ENCODE results near the gene ADGRL3. TPM values are rescaled to one million over a fixed set of nuclear protein-coding genes. Genes with fewer than 3 reads are reported as not detected.

The ADGRL3 gene
- total RNA-seq, 4 donors from 2014 or later, result 4.6 to 7.1 (median 6.3) TPM

- Histone ChIP-seq H3K4me1 (no peaks in the 10 kb centered on the region), H3K36me3 (no peaks in the 10 kb centered on the region), H3K27ac (replicated peaks in 1 of 4) (no peak overlapping the region), H3K9me3 (no peaks in the 10 kb centered on the region), H3K4me3 (no peak overlapping the region), H3K27me3 (no peaks in the 10 kb centered on the region)
- no peak for DNase-seq (ENCODE audit: extremely low spot score)
- TF ChIP-seq POLR2AphosphoS5 (IDR thresholded peaks at IDR 0.05) (no peak), EP300 (IDR thresholded peaks at IDR 0.05) (no peak), POLR2A (IDR thresholded peaks at IDR 0.05; ENCODE audit: low read depth) (no peak)
- TF ChIP-seq, protein P1, sequence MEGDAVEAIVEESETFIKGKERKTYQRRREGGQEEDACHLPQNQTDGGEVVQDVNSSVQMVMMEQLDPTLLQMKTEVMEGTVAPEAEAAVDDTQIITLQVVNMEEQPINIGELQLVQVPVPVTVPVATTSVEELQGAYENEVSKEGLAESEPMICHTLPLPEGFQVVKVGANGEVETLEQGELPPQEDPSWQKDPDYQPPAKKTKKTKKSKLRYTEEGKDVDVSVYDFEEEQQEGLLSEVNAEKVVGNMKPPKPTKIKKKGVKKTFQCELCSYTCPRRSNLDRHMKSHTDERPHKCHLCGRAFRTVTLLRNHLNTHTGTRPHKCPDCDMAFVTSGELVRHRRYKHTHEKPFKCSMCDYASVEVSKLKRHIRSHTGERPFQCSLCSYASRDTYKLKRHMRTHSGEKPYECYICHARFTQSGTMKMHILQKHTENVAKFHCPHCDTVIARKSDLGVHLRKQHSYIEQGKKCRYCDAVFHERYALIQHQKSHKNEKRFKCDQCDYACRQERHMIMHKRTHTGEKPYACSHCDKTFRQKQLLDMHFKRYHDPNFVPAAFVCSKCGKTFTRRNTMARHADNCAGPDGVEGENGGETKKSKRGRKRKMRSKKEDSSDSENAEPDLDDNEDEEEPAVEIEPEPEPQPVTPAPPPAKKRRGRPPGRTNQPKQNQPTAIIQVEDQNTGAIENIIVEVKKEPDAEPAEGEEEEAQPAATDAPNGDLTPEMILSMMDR (IDR thresholded peaks at IDR 0.05), result no peak
- WGBS, result 86% methylated on average over 2 of the region's 2 CpGs
- intact Hi-C loops (cut with DNase I), result no loop called here
These were observed 830.8 kb downstream of the ADGRL3 start for GRCh38 chr4:62030958-62031357.

DNA sequence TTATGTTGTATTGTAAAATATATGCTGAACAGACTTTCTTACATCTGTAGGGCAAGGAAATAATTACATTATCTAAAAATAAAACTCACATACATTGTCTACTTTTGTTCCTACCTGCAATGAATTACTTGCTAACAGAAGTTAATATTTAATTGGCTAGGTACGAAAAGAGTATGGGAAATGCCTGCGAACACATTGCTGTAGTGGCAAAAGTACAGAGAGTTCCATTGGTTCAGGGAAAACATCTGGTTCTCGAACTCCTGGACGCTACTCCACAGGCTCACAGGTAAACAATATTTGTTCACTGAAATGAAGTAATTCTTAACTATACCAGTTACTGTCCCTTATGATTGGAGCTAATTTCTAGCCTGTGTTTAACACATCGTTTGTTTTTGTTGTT is 837.4 kb downstream of the ADGRL3 start:
- H3K36me3 ChIP-seq, result no peaks in the 10 kb centered on the region
- TF ChIP-seq EP300 (IDR thresholded peaks at IDR 0.05), result no peak
- TF ChIP-seq, protein P1 (IDR thresholded peaks at IDR 0.05), result no peak
- TF ChIP-seq POLR2A (IDR thresholded peaks at IDR 0.05; ENCODE audit: low read depth), result no peak
- H3K27me3 ChIP-seq, result no peaks in the 10 kb centered on the region
- 89% methylated on average over 5 of the region's 5 CpGs for WGBS
- intact Hi-C loops (cut with DNase I), result no loop called here
- no peak overlapping the region for H3K27ac ChIP-seq (replicated peaks in 1 of 4)
- no peak for DNase-seq (ENCODE audit: extremely low spot score)
- no peaks in the 10 kb centered on the region for H3K4me1 ChIP-seq
- no peak overlapping the region for H3K4me3 ChIP-seq
- no peaks in the 10 kb centered on the region for H3K9me3 ChIP-seq

- Histone ChIP-seq H3K9me3 (no peaks in the 10 kb centered on the region), H3K4me1 (no peaks in the 10 kb centered on the region), H3K4me3 (no peak overlapping the region), H3K27ac (replicated peaks in 1 of 4) (no peak overlapping the region), H3K27me3 (no peaks in the 10 kb centered on the region), H3K36me3 (no peaks in the 10 kb centered on the region)
- DNase-seq (ENCODE audit: extremely low spot score), result no peak
- WGBS, result 74% methylated on average over 3 of the region's 3 CpGs
- intact Hi-C loops (cut with DNase I), result no loop called here
- TF ChIP-seq, protein P1 (IDR thresholded peaks at IDR 0.05), result no peak
- TF ChIP-seq POLR2AphosphoS5 (IDR thresholded peaks at IDR 0.05) (no peak), EP300 (IDR thresholded peaks at IDR 0.05) (no peak), POLR2A (IDR thresholded peaks at IDR 0.05; ENCODE audit: low read depth) (no peak)
These were observed 851.2 kb downstream of the ADGRL3 start for GRCh38 chr4:62051332-62051731.

DNA sequence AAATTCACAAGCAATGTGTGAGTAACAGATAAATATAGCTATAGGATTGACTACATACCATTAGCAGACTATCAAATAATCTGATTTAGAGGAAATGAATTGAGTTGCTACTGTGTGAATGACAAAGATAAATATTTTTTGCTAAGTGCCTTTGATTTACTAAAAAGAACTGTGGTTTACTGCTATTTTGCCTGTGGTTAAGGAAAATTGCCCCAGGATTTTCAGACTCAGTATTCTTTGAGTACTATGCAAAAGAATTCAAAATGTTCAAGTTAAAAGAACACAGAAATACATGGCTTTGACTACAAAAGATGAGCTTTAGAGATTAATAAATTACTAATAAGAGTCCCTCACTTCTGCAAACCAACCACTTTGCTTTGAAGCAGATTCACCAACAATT is 853.8 kb downstream of the ADGRL3 start:
- H3K4me1 ChIP-seq, result no peaks in the 10 kb centered on the region
- intact Hi-C loops (cut with DNase I), result no loop called here
- H3K27ac ChIP-seq (replicated peaks in 1 of 4), result no peak overlapping the region
- no peak overlapping the region for H3K4me3 ChIP-seq
- no peaks in the 10 kb centered on the region for H3K9me3 ChIP-seq
- no peaks in the 10 kb centered on the region for H3K36me3 ChIP-seq
- no peak for TF ChIP-seq POLR2A (IDR thresholded peaks at IDR 0.05; ENCODE audit: low read depth)
- TF ChIP-seq POLR2AphosphoS5 (IDR thresholded peaks at IDR 0.05), result no peak
- no peak for TF ChIP-seq EP300 (IDR thresholded peaks at IDR 0.05)
- TF ChIP-seq, protein P1 (IDR thresholded peaks at IDR 0.05), result no peak
- DNase-seq (ENCODE audit: extremely low spot score), result no peak
- H3K27me3 ChIP-seq, result no peaks in the 10 kb centered on the region

DNA sequence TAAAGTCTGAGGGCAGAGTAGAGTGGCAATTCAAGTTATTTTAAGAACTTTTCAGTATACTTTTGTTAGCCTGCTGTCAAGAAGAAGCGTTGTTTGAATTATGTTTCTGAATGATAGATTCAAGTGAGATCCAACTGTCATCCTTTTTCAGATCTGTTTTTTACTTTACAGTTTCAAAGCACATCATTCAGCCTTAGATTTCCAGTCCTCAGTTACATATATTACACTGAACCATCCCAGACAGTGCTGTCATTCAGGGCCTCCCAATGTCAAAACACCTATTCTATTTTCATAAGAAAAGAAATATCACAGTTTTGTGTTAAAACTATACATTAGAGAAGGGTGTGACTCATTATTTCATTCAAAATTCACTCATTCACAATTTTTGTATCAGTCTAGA is 856.9 kb downstream of the ADGRL3 start:
- no peaks in the 10 kb centered on the region for H3K36me3 ChIP-seq
- TF ChIP-seq POLR2AphosphoS5 (IDR thresholded peaks at IDR 0.05), result no peak
- TF ChIP-seq, protein P1 (IDR thresholded peaks at IDR 0.05), result no peak
- no peak for TF ChIP-seq POLR2A (IDR thresholded peaks at IDR 0.05; ENCODE audit: low read depth)
- no peak for TF ChIP-seq EP300 (IDR thresholded peaks at IDR 0.05)
- no peaks in the 10 kb centered on the region for H3K4me1 ChIP-seq
- H3K27me3 ChIP-seq, result no peaks in the 10 kb centered on the region
- H3K27ac ChIP-seq (replicated peaks in 1 of 4), result no peak overlapping the region
- intact Hi-C loops (cut with DNase I), result no loop called here
- H3K4me3 ChIP-seq, result no peak overlapping the region
- no peak for DNase-seq (ENCODE audit: extremely low spot score)
- H3K9me3 ChIP-seq, result no peaks in the 10 kb centered on the region
- 89% methylated on average over 1 of the region's 1 CpG for WGBS

Data from esophagus muscularis mucosa (tissue), 4 donors.